BE2C (cell line): Measurements from ENCODE around the gene ZNF683.
"Not testable (repeated sequence)": the region's sequence is repeated elsewhere in the genome, so short reads cannot be mapped to it uniquely, and the experiment has no call there.

Experiments
- DNase-seq: peaks from one replicate; pipeline ENCODE4 v3.0.0-alpha.2; 2020
- H3K27me3 ChIP-seq: fragments of 250-450 bp; sonication (Bioruptor Pico); 2 replicates; pipeline ENCODE4 v1.5.1; 2020; ENCODE audit warnings: mild to moderate bottlenecking
- H3K36me3 ChIP-seq: fragments of 250-450 bp; sonication (Bioruptor Pico); 2 replicates; pipeline ENCODE4 v1.5.1; 2020; ENCODE audit warnings: mild to moderate bottlenecking
- H3K4me1 ChIP-seq: fragments of 250-450 bp; sonication (Bioruptor Pico); 2 replicates; pipeline ENCODE4 v1.5.1; 2020
- H3K4me3 ChIP-seq: 2 replicates; pipeline ENCODE4 v1.5.1; 2011; ENCODE audit warnings: low read depth, low read length
- H3K9me3 ChIP-seq: fragments of 250-450 bp; sonication (Bioruptor Pico); 2 replicates; pipeline ENCODE4 v1.5.1; 2020
- CTCF ChIP-seq: IDR thresholded peaks from 2 replicates; pipeline ENCODE4 v1.5.1; 2012; ENCODE audit warnings: mild to moderate bottlenecking, low read depth, low read length

Gene ZNF683

GRCh38 chr1:26389604-26390247, 17.2 kb upstream of the ZNF683 start:
- Histone ChIP-seq H3K36me3 (no peaks in the 10 kb centered on the region), H3K4me1 (no peaks in the 10 kb centered on the region), H3K9me3 (no peaks in the 10 kb centered on the region), H3K4me3 (no peak overlapping the region), H3K27me3 (no peaks in the 10 kb centered on the region)
- no peak for DNase-seq
- TF ChIP-seq CTCF, result no peak

GRCh38 chr1:26388791-26389445, 16.4 kb upstream of the ZNF683 start:
- no peaks in the 10 kb centered on the region for H3K36me3 ChIP-seq
- TF ChIP-seq CTCF, result no peak
- H3K4me1 ChIP-seq, result no peaks in the 10 kb centered on the region
- H3K9me3 ChIP-seq, result no peaks in the 10 kb centered on the region
- H3K4me3 ChIP-seq, result no peak overlapping the region
- DNase-seq, result no peak
- no peaks in the 10 kb centered on the region for H3K27me3 ChIP-seq

- no peak for TF ChIP-seq CTCF
- Histone ChIP-seq H3K4me3 (no peak overlapping the region), H3K27me3 (no peaks in the 10 kb centered on the region), H3K36me3 (no peaks in the 10 kb centered on the region), H3K9me3 (no peaks in the 10 kb centered on the region), H3K4me1 (no peaks in the 10 kb centered on the region)
- DNase-seq, result no peak
These were observed 14.9 kb upstream of the ZNF683 start for GRCh38 chr1:26387447-26387846.

GRCh38 chr1:26385063-26385462, 12.5 kb upstream of the ZNF683 start:
- not testable (repeated sequence) for H3K4me3 ChIP-seq, DNase-seq, H3K4me1 ChIP-seq, H3K9me3 ChIP-seq, H3K27me3 ChIP-seq, H3K36me3 ChIP-seq

DNA sequence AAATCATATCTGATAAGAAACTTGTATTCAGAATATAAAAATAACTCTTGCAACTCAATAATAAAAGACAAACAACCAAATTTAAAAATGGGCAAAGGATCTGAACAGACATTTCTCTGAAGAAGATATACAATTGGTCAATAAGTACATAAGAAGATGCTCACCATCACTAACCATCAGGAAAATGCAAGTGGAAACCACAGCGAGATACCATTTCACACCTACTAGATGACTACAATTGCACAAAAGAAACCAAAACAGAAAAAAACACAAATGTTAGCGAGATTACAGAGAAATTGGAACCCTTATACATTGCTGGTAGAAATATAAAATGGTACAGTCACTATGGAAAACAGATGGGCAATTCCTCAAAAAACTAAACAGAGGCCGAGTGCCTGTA, 11.5 kb upstream of the ZNF683 start:
- Histone ChIP-seq H3K36me3 (no peaks in the 10 kb centered on the region), H3K9me3 (no peaks in the 10 kb centered on the region)
- no peak for DNase-seq

DNA sequence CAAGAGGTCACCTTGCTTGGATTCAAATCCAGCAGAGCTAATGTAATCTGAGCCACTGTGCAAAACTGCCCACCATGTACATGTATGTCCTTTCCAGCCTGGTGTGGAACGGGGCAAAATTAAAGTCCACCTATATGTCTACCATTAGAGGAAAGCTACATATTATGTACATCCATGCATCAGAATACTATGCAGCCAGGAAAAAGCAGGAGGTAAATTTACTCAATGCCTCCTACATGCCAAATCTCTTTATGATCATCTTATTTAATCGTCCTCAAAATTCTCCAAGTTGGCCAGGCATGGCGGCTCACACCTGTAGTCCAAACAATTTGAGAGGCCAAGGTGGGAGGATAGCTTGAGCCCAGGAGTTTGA, 6.3 kb upstream of the ZNF683 start:
- H3K4me1 ChIP-seq, result no peaks in the 10 kb centered on the region
- H3K9me3 ChIP-seq, result no peaks in the 10 kb centered on the region
- no peak for DNase-seq
- H3K36me3 ChIP-seq, result no peaks in the 10 kb centered on the region
- H3K4me3 ChIP-seq, result no peak overlapping the region
- no peaks in the 10 kb centered on the region for H3K27me3 ChIP-seq
- TF ChIP-seq CTCF, result no peak

More for the DNA sequence above, 11.5 kb upstream of the ZNF683 start:
- no peaks in the 10 kb centered on the region for H3K4me1 ChIP-seq
- H3K4me3 ChIP-seq, result no peak overlapping the region
- no peaks in the 10 kb centered on the region for H3K27me3 ChIP-seq
- TF ChIP-seq CTCF, result no peak
